HCT116 (cell line): ENCODE measurements around the gene SENP1.

ENCODE experiments used
- CBX3 ChIP-seq: IDR thresholded peaks from 2 replicates; pipeline ENCODE4 v1.6.1; 2012; ENCODE audit warnings: low read depth
- RAD21 ChIP-seq: IDR thresholded peaks from 2 replicates; pipeline ENCODE4 v1.6.1; 2012; ENCODE audit warnings: low read depth, mild to moderate bottlenecking
- TF ChIP-seq, protein P1 (sequence below): IDR thresholded peaks from 2 replicates; pipeline ENCODE4 v1.6.1; 2012; ENCODE audit warnings: low read depth
- TF ChIP-seq, protein P2 (sequence below), 3 experiments: fragments of 200-600 bp in 1 of 3; sonication (generic) in 1 of 3; IDR thresholded peaks in 2 of 3; conservative IDR thresholded peaks in 1 of 3; 2 replicates each; pipeline ENCODE4 v1.5.1; 2012 to 2017; ENCODE audit warnings: low read depth in 2 of 3, low read length in 2 of 3, antibody characterized with exemption in 1 of 3, borderline replicate concordance in 1 of 3, control low read depth in 1 of 3, mild to moderate bottlenecking in 1 of 3, mixed read lengths in 1 of 3, mixed run types in 1 of 3, moderate library complexity in 1 of 3; ENCODE audit not compliant: insufficient read depth in 1 of 3

DNA sequence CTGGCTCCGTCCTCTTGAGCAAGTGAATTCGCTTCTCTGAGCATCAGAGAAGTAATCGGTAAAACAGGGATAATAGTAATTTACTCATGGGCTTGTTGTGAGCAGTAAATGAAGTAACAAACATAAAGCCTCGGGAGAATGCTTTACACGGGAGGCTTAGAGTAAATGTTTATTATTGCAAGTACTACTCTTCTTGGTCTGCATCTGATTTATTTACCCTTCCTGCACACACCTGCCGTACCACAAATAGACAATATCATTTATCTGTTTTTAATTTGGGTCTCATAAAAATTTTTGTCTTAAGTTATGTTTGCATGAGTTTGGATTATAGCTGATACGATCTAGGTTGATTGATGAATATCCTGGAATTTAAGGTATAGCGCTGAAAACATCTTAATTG is 93.8 kb downstream of the SENP1 start:
- TF ChIP-seq, protein P1, sequence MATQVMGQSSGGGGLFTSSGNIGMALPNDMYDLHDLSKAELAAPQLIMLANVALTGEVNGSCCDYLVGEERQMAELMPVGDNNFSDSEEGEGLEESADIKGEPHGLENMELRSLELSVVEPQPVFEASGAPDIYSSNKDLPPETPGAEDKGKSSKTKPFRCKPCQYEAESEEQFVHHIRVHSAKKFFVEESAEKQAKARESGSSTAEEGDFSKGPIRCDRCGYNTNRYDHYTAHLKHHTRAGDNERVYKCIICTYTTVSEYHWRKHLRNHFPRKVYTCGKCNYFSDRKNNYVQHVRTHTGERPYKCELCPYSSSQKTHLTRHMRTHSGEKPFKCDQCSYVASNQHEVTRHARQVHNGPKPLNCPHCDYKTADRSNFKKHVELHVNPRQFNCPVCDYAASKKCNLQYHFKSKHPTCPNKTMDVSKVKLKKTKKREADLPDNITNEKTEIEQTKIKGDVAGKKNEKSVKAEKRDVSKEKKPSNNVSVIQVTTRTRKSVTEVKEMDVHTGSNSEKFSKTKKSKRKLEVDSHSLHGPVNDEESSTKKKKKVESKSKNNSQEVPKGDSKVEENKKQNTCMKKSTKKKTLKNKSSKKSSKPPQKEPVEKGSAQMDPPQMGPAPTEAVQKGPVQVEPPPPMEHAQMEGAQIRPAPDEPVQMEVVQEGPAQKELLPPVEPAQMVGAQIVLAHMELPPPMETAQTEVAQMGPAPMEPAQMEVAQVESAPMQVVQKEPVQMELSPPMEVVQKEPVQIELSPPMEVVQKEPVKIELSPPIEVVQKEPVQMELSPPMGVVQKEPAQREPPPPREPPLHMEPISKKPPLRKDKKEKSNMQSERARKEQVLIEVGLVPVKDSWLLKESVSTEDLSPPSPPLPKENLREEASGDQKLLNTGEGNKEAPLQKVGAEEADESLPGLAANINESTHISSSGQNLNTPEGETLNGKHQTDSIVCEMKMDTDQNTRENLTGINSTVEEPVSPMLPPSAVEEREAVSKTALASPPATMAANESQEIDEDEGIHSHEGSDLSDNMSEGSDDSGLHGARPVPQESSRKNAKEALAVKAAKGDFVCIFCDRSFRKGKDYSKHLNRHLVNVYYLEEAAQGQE = no peak
- TF ChIP-seq, protein P2, sequence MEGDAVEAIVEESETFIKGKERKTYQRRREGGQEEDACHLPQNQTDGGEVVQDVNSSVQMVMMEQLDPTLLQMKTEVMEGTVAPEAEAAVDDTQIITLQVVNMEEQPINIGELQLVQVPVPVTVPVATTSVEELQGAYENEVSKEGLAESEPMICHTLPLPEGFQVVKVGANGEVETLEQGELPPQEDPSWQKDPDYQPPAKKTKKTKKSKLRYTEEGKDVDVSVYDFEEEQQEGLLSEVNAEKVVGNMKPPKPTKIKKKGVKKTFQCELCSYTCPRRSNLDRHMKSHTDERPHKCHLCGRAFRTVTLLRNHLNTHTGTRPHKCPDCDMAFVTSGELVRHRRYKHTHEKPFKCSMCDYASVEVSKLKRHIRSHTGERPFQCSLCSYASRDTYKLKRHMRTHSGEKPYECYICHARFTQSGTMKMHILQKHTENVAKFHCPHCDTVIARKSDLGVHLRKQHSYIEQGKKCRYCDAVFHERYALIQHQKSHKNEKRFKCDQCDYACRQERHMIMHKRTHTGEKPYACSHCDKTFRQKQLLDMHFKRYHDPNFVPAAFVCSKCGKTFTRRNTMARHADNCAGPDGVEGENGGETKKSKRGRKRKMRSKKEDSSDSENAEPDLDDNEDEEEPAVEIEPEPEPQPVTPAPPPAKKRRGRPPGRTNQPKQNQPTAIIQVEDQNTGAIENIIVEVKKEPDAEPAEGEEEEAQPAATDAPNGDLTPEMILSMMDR (IDR thresholded peaks at IDR 0.05 in 2 of 3, conservative IDR thresholded peaks at IDR 0.05 in 1 of 3; ENCODE audit: borderline replicate concordance in 1 of 3, insufficient read depth in 1 of 3, low read depth in 2 of 3, low read length in 2 of 3) = no peak
- TF ChIP-seq CBX3 (no peak), RAD21 (no peak)
